GM21737 (cell line): ENCODE results near the gene IL24.
A peak's percentile ranks its signal among the peaks of the same experiment; 100 is the strongest.
"Not testable (repeated sequence)": the region's sequence is repeated elsewhere in the genome, so short reads cannot be mapped to it uniquely, and the experiment has no call there.

Source experiments
- ATAC-seq: cut with Tn5 transposase; IDR thresholded peaks from one replicate; pipeline ENCODE4 v1.9.1; 2021; ENCODE audit warnings: mild to moderate bottlenecking, moderate library complexity; ENCODE audit not compliant: unreplicated experiment

Gene IL24

GRCh38 chr1:206923961-206924557 lies 26.8 kb downstream of the IL24 start:
- not testable (repeated sequence) for ATAC-seq

- peak; percentile 11 for ATAC-seq
Observed at GRCh38 chr1:206924592-206925105, 27.4 kb downstream of the IL24 start.

DNA sequence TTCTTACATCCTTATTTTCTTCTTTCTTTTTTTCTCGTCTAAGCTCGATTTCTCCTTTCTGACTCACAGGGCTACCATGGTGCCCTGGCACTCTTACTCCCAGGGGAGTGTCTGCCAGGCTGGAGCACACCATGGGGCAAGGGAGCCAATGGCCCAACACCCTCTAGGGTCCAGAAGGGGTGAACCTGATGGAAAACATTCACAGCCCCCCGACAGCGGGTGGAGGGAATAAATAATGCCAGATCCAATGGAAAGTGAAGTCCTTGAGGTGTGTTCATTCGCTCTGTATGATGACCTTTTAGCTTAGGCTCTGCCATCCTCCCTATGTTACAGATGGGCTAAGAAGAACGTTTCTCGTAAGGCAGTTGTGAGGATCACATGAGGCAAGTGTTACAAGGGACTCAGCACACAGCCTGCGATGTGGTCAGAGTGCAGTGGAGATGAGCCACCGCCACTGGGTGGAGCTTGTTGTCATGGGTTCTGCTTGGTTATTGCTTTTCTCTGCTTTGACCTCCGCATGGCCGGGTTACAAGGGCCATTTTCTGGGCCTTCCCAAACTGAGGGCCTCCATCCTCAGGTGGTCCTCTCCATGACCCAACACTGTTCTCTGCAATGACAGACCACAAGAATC lies 28.0 kb downstream of the IL24 start:
- peak; percentile 51 for ATAC-seq

- ATAC-seq: no peak
Observed at GRCh38 chr1:206926286-206926685, 29.0 kb downstream of the IL24 start.

GRCh38 chr1:206929524-206929923 lies 32.3 kb downstream of the IL24 start:
- ATAC-seq: no peak

- peak; percentile 70 for ATAC-seq
Observed at GRCh38 chr1:206930210-206930798, 33.1 kb downstream of the IL24 start.

GRCh38 chr1:206931709-206932108 lies 34.5 kb downstream of the IL24 start:
- no peak for ATAC-seq

- ATAC-seq: no peak
Observed at GRCh38 chr1:206932177-206932576, 34.9 kb downstream of the IL24 start.

DNA sequence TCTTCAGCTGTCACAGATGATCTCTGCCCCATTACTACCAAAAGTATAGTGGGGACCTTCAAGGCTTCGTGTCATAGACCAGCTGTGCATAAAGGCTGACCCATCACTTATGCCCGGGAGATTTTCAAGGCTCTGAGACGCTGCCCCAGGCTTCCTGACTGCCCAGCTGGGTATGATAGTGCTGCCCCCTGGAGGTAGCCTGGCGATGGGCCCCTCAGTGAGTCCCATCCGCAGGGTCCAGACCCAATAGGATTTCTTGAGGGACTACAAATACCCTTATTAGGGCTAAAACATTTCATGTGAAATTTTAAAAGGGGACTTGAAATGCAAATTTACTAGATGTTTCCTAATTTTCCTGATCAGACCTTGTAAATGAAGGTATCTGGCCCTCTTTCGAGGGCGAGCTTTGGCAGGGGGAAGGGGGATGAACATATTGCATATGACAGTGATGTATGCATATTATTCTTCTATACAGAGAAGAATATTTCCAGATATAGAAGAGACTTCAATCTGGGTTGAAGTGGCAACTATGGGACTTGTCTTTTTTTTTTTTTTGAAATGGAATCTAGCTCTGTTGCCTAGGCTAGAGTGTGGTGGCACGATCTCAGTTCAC lies 36.2 kb downstream of the IL24 start:
- ATAC-seq: no peak

- ATAC-seq: no peak
Observed at GRCh38 chr1:206935491-206936067, 38.3 kb downstream of the IL24 start.

DNA sequence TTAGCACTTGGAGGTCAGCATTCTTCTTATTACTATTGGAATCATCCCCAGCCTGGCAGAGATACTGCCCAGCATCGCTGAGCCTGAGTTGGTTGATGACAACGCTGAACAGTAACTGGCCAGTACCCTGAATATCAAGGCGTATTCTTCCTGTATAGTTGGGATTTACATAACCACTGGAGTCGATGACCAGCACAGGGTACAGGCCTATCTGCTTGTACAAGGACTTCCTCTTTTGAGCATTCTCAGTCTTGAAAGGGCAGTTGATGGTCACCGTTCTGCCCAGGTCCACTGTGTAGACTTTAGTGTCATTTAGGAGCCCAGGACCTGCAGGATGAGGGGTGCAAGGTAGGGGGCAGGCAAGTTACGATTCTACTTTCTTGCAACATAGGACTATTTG lies 40.2 kb downstream of the IL24 start:
- ATAC-seq: no peak

- no peak for ATAC-seq
Observed at GRCh38 chr1:206939131-206939530, 41.9 kb downstream of the IL24 start.

GRCh38 chr1:206939841-206940587 lies 42.8 kb downstream of the IL24 start:
- no peak for ATAC-seq

- ATAC-seq: no peak
Observed at GRCh38 chr1:206940588-206940936, 43.3 kb downstream of the IL24 start.

DNA sequence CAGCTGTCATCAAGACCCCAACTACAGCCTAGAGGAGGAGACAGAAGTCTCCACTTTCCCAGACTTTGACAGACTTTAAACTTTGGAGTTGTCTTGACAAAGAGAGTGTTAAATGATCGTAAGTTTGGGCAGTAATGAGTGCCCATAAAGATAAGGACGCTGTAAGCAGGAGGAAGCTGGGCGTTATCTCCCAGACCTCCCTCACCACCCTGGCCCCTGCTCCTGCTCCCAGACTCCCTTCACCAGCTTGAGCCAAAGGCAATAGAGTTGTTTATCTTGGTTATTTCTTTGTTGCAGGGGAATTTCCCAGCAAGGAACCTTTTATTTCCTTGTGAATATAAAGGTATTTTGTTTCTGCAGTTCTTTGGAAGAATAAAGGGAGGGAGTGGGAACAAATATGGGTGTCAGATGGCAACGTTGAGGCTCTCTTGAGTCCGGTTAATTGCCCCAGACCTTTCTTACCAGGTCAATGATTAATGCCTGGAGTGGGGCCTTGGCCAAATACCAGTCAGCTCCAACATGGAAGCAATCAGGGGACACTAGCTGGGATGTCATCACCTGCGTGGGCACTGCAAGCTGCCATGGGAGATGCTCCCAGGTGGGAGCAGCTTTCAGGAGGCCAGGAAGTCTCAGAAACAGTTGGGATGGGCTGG lies 44.6 kb downstream of the IL24 start:
- ATAC-seq: no peak

DNA sequence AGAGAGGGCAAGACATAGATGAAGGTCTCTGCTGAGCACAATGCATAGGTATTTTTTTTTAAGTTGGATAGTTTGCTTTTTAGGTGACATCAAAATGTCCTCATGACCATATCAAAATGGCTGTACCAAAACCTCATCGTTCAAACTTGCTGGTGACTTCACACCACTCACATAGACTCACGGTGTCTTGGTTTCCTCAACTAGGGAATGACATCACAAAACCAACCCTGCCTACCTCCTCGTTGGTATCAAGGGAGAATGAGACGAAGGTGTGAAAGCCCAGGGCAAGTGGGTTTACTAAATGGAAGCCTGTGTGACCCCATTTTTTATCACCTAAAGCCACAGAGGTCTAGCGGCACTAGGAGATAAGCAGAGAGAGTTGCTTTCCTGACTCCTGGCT lies 47.5 kb downstream of the IL24 start:
- ATAC-seq: no peak

- ATAC-seq: no peak
Observed at GRCh38 chr1:206945779-206946178, 48.5 kb downstream of the IL24 start.

DNA sequence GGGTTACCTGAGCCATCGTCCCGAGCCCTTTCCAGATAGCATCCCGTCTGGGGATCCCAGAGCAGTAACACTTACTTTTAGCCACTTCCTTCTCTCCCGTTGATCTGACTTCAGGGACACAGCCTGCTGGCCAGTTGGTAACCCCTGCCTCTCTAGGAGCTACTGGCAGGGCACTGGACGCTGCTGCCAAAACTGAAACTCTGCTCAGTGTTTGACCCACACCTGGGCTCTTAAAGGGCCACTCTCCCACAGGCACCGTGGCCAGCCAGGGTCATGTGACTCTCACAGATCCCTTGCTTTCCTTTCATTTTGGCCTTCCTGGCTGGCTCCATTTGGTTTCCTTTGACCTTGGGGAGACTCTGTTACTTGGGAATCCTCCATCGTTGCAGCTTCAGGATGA lies 49.0 kb downstream of the IL24 start, which contains the start of gene PIGR:
Gene PIGR (minus strand): TSS at position 206 of the 400 bp plus-strand sequence. CDS start 5,935 bp downstream, outside the sequence.
- ATAC-seq: no peak

DNA sequence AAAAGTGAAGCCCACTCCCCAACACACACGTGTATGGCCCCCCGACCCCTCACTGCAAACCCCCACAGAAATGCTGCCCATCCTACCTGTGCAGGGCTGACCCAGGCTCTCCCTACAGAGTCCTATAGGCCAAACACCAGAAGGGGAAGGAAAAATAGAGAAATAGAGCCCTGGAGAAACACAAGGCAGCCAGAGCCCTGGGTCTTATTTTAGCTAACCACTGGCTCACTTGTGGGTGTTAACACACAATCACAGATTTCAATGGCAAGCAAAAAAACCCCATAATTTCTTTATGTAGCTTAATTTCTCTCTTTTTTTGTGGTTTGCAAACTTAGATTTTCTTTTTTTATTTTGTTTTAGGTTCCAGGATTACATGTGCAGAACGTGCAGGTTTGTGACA lies 50.0 kb downstream of the IL24 start:
- no peak for ATAC-seq

DNA sequence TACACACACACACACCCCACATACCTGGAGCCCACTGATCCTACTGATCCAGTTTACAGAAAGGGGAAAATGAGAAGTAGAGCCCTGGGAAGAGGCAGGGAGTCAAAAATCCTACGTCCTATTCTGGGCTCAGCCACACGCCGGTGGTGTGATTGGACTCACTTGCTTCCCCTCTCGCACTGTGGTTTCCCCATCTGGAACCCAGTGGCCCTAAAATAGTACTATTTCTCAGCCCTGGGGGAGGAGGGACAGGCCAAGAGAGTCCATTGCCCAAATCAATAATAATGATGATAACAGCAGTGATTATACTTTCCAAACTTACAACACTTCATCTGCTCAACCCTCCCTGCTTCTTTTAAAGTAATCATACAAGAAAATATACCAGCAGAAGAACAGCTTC lies 52.0 kb downstream of the IL24 start:
- ATAC-seq: no peak
